GM12878 (cell line): ENCODE data around the gene ANKRD37. TPM values are rescaled to one million over a fixed set of nuclear protein-coding genes. Genes with fewer than 3 reads are reported as not detected.

Experiments used
- ATAC-seq: fragments of 200-7000 bp; cut with Tn5 transposase; 3 replicates; pipeline ENCODE4 v1.9.1; 2020; ENCODE audit warnings: mild to moderate bottlenecking, moderate library complexity
- BruUV-seq: library from RNA; stranded (reverse); fragments of 400-500 nt; replicated peaks from 2 replicates; lab custom pipeline; 2021; lab: Mats Ljungman, UMichigan
- CTCF ChIA-PET: fragments of 300-600 bp; sonication (Branson Sonifier 250); formaldehyde crosslinking; extraction: SDS; loops from one replicate; lab custom pipeline; 2021; ENCODE audit warnings: inconsistent platforms; lab: Yijun Ruan, JAX
- POLR2A ChIA-PET: fragments of 350-600 bp; formaldehyde crosslinking; extraction: SDS; loops from one replicate; lab custom pipeline; 2021; ENCODE audit warnings: inconsistent platforms; lab: Charles Lee
- RAD21 ChIA-PET: fragments of 300-600 bp; sonication (Branson Sonifier 250); formaldehyde crosslinking; loops from one replicate; lab custom pipeline; 2023; ENCODE audit warnings: antibody characterized with exemption; ENCODE audit not compliant: unreplicated experiment; lab: Charles Lee
- SMC1A ChIA-PET: fragments of 300-600 bp; sonication (Branson Sonifier 250); formaldehyde crosslinking; loops from one replicate; lab custom pipeline; 2023; ENCODE audit not compliant: unreplicated experiment, uncharacterized antibody; lab: Charles Lee
- DNase-seq: peaks from one replicate; pipeline ENCODE4 v3.0.0-alpha.2; 2011; ENCODE audit warnings: low read depth, low spot score
- FAIRE-seq: peaks from 3 replicates; lab custom pipeline; 2011; peaks lifted over from hg19 to GRCh38; lab: Jason Lieb, UNC
- H2AFZ ChIP-seq: 2 replicates; pipeline ENCODE4 v1.6.0; 2011; ENCODE audit warnings: low read depth, low read length, control low read depth; ENCODE audit not compliant: control insufficient read depth
- H3K27ac ChIP-seq: 2 replicates; pipeline ENCODE4 v1.5.1; 2011; ENCODE audit warnings: control low read depth; ENCODE audit not compliant: control insufficient read depth, insufficient read depth
- H3K27me3 ChIP-seq, 2 experiments: replicated peaks in 1 of 2; 2 replicates each; pipeline versions ENCODE4 v1.6.0 to v1.6.1; 2011; ENCODE audit warnings: low read length in 1 of 2; ENCODE audit not compliant: control insufficient read depth in 2 of 2, insufficient read depth in 2 of 2
- H3K36me3 ChIP-seq, 2 experiments: 2 replicates each; pipeline ENCODE4 v1.5.1; 2011; ENCODE audit warnings: low read length in 1 of 2; ENCODE audit not compliant: control insufficient read depth in 2 of 2, insufficient read depth in 2 of 2
- H3K4me1 ChIP-seq: 2 replicates; pipeline ENCODE4 v1.6.1; 2011; ENCODE audit warnings: mild to moderate bottlenecking, low read length, moderate library complexity, mixed read lengths; ENCODE audit not compliant: control insufficient read depth, insufficient read depth
- H3K4me2 ChIP-seq: 2 replicates; pipeline ENCODE4 v1.6.0; 2011; ENCODE audit warnings: control low read depth; ENCODE audit not compliant: control insufficient read depth, insufficient read depth
- H3K4me3 ChIP-seq: fragments of 200-600 bp; sonication (generic); 2 replicates; pipeline ENCODE4 v1.5.1; 2016
- H3K79me2 ChIP-seq: 2 replicates; pipeline ENCODE4 v1.6.0; 2011; ENCODE audit warnings: low read length; ENCODE audit not compliant: control insufficient read depth, insufficient read depth
- H3K9ac ChIP-seq: 2 replicates; pipeline ENCODE4 v1.8.0; 2011; ENCODE audit warnings: low read length, control low read depth, mixed read lengths; ENCODE audit not compliant: control insufficient read depth, insufficient read depth
- H3K9me3 ChIP-seq: replicated peaks from 3 replicates; pipeline ENCODE4 v1.5.1; 2011; ENCODE audit warnings: mild to moderate bottlenecking, low read length; ENCODE audit not compliant: control insufficient read depth, insufficient read depth
- H4K20me1 ChIP-seq: 2 replicates; pipeline ENCODE4 v1.6.0; 2011; ENCODE audit not compliant: control insufficient read depth, insufficient read depth
- CHD1 ChIP-seq: IDR thresholded peaks from 2 replicates; pipeline ENCODE4 v1.6.1; 2012; ENCODE audit warnings: low read depth, low read length, improper control_type of control experiment
- E2F8 ChIP-seq: fragments of 450-650 bp; IDR thresholded peaks from 2 replicates; pipeline ENCODE4 v1.6.1; 2018; ENCODE audit warnings: mild to moderate bottlenecking, low read depth, moderate library complexity; ENCODE audit not compliant: partially characterized antibody
- HDAC2 ChIP-seq: fragments of 200-600 bp; sonication (generic); IDR thresholded peaks from 2 replicates; pipeline ENCODE4 v1.6.1; 2017
- MLLT1 ChIP-seq: fragments of 450-650 bp; IDR thresholded peaks from 2 replicates; pipeline ENCODE4 v1.6.1; 2016; ENCODE audit warnings: mild to moderate bottlenecking
- NFXL1 ChIP-seq: fragments of 450-650 bp; IDR thresholded peaks from 2 replicates; pipeline ENCODE4 v1.6.1; 2017; ENCODE audit warnings: antibody characterized with exemption, mild to moderate bottlenecking, borderline replicate concordance
- TBL1XR1 ChIP-seq: IDR thresholded peaks from 2 replicates; pipeline ENCODE4 v1.6.1; 2012; ENCODE audit warnings: low read depth, low read length, improper control_type of control experiment
- ZBED1 ChIP-seq: IDR thresholded peaks from 2 replicates; pipeline ENCODE4 v1.6.1; 2016; ENCODE audit warnings: borderline replicate concordance
- WGBS: methylation state at CpG from one replicate; pipeline ENCODE4 v1.1.6; 2016; ENCODE audit warnings: low lambda C conversion rate; ENCODE audit not compliant: insufficient replicate concordance, insufficient coverage; ENCODE audit errors: missing lambda C conversion rate; 5-methylcytosine and 5-hydroxymethylcytosine counted together
- in situ Hi-C: fragments of 300-500 bp; cut with MboI; formaldehyde crosslinking; loops from 9 replicates; pipeline ENCODE4 v1.14.3; 2018; ENCODE audit warnings: mixed read lengths
- intact Hi-C: fragments of 100-400 bp; cut with micrococcal nuclease; formaldehyde crosslinking; loops from one replicate; pipeline ENCODE4 v1.14.2; 2022; ENCODE audit not compliant: unreplicated experiment
- polyA plus RNA-seq, 11 experiments: library from polyadenylated mRNA; depleted of rRNA in 4 of 11; unstranded in 6 of 11; stranded (reverse) in 5 of 11; fragments of >200 nt; fragmentation: Nextera tagmentation in 4 of 11; fragmentation: Illumina TruSeq in 1 of 11; extraction: Ambion mirVana in 4 of 11; extraction: Trizol in 1 of 11; gene quantifications; 1 replicate in 1 of 11; 2 replicates in 10 of 11; pipeline versions ENCODE4 v1.2.1 to v1.2.3, GENCODE V29; 2011 to 2016; ENCODE audit warnings: inconsistent platforms in 2 of 11, missing spikeins in 2 of 11, low read depth in 1 of 11
- total RNA-seq, 4 experiments: library from RNA; depleted of rRNA in 3 of 4; stranded (reverse); fragments of >200 nt in 3 of 4; fragmentation: Illumina TruSeq in 1 of 4; extraction: Trizol in 1 of 4; gene quantifications; 2 replicates each; pipeline versions ENCODE4 v1.2.1 to v1.2.3, GENCODE V29; 2013 to 2021
- TF ChIP-seq, protein P1 (sequence below): fragments of 450-650 bp; formaldehyde crosslinking; IDR thresholded peaks from 2 replicates; pipeline ENCODE4 v1.4.0; 2020; ENCODE audit warnings: mild to moderate bottlenecking, moderate library complexity
- TF ChIP-seq, protein P2 (sequence below): IDR thresholded peaks from 2 replicates; pipeline ENCODE4 v1.6.1; 2011; ENCODE audit warnings: borderline replicate concordance, low read depth, mild to moderate bottlenecking, moderate library complexity, low read length; ENCODE audit not compliant: insufficient read depth, poor library complexity, severe bottlenecking
- TF ChIP-seq, protein P3 (sequence below): fragments of 450-650 bp; IDR thresholded peaks from 2 replicates; pipeline ENCODE4 v1.6.1; 2018; ENCODE audit warnings: borderline replicate concordance, mild to moderate bottlenecking; ENCODE audit not compliant: partially characterized antibody

ANKRD37 gene
- total and polyA plus RNA-seq, 10 of the 15 experiments (the other 5 are each of a cell fraction or from before 2014, with no cell fraction given): 10.6 to 67.9 (median 24.2) TPM

- TF ChIP-seq, protein P1, sequence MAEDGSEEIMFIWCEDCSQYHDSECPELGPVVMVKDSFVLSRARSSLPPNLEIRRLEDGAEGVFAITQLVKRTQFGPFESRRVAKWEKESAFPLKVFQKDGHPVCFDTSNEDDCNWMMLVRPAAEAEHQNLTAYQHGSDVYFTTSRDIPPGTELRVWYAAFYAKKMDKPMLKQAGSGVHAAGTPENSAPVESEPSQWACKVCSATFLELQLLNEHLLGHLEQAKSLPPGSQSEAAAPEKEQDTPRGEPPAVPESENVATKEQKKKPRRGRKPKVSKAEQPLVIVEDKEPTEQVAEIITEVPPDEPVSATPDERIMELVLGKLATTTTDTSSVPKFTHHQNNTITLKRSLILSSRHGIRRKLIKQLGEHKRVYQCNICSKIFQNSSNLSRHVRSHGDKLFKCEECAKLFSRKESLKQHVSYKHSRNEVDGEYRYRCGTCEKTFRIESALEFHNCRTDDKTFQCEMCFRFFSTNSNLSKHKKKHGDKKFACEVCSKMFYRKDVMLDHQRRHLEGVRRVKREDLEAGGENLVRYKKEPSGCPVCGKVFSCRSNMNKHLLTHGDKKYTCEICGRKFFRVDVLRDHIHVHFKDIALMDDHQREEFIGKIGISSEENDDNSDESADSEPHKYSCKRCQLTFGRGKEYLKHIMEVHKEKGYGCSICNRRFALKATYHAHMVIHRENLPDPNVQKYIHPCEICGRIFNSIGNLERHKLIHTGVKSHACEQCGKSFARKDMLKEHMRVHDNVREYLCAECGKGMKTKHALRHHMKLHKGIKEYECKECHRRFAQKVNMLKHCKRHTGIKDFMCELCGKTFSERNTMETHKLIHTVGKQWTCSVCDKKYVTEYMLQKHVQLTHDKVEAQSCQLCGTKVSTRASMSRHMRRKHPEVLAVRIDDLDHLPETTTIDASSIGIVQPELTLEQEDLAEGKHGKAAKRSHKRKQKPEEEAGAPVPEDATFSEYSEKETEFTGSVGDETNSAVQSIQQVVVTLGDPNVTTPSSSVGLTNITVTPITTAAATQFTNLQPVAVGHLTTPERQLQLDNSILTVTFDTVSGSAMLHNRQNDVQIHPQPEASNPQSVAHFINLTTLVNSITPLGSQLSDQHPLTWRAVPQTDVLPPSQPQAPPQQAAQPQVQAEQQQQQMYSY (CRISPR knock-in tag): no peak
- TF ChIP-seq, protein P2, sequence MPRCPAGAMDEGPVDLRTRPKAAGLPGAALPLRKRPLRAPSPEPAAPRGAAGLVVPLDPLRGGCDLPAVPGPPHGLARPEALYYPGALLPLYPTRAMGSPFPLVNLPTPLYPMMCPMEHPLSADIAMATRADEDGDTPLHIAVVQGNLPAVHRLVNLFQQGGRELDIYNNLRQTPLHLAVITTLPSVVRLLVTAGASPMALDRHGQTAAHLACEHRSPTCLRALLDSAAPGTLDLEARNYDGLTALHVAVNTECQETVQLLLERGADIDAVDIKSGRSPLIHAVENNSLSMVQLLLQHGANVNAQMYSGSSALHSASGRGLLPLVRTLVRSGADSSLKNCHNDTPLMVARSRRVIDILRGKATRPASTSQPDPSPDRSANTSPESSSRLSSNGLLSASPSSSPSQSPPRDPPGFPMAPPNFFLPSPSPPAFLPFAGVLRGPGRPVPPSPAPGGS: no peak
- TF ChIP-seq MLLT1: no peak
Observed at GRCh38 chr4:185363251-185363650, 33.4 kb upstream of the ANKRD37 start (continued).

- no peaks in the 10 kb centered on the region for H3K79me2 ChIP-seq
- DNase-seq: no peak
- TF ChIP-seq TBL1XR1 (no peak), NFXL1 (no peak), HDAC2 (no peak), ZBED1 (no peak), CHD1 (no peak), E2F8 (no peak)
- TF ChIP-seq, protein P3, sequence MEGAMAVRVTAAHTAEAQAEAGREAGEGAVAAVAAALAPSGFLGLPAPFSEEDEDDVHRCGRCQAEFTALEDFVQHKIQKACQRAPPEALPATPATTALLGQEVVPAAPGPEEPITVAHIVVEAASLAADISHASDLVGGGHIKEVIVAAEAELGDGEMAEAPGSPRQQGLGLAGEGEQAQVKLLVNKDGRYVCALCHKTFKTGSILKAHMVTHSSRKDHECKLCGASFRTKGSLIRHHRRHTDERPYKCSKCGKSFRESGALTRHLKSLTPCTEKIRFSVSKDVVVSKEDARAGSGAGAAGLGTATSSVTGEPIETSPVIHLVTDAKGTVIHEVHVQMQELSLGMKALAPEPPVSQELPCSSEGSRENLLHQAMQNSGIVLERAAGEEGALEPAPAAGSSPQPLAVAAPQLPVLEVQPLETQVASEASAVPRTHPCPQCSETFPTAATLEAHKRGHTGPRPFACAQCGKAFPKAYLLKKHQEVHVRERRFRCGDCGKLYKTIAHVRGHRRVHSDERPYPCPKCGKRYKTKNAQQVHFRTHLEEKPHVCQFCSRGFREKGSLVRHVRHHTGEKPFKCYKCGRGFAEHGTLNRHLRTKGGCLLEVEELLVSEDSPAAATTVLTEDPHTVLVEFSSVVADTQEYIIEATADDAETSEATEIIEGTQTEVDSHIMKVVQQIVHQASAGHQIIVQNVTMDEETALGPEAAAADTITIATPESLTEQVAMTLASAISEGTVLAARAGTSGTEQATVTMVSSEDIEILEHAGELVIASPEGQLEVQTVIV: no peak
- no TSS peak for BruUV-seq
- ChIA-PET RAD21 (interaction anchor here (1.7 kb wide), 1 partner anchor 58 kb away, joined by 4 read pairs; no protein-coding TSS in a partner anchor), SMC1A (interaction anchor here (0.7 kb wide), 1 partner anchor 12 kb away, joined by 4 read pairs; no protein-coding TSS in a partner anchor), POLR2A (no interaction called here), CTCF (interaction anchor here (0.8 to 0.9 kb wide), 2 partner anchors 12 to 145 kb away, joined by 3 to 4 read pairs; no protein-coding TSS in a partner anchor)
- no peak overlapping the region for H3K4me3 ChIP-seq
- intact Hi-C loops (no loop called here), in situ Hi-C loops (no loop called here)
- no peak overlapping the region for H3K27ac ChIP-seq
- no peaks in the 10 kb centered on the region for H4K20me1 ChIP-seq
- 96% methylated on average over 5 of the region's 5 CpGs for WGBS
- no peak for ATAC-seq
- H3K36me3 ChIP-seq: peaks cover 1 to 30% of the 10 kb centered on the region in 2 experiments
- no peaks in the 10 kb centered on the region for H3K4me1 ChIP-seq
- no peak overlapping the region for H3K9ac ChIP-seq
- FAIRE-seq: no peak
- H2AFZ ChIP-seq: no peak overlapping the region
- H3K9me3 ChIP-seq: no peaks in the 10 kb centered on the region
- no peaks in the 10 kb centered on the region for H3K27me3 ChIP-seq
- no peak overlapping the region for H3K4me2 ChIP-seq
Observed at GRCh38 chr4:185364886-185365285, 31.8 kb upstream of the ANKRD37 start.
